GM18870 (cell line): ENCODE measurements around the gene LIPT1.
"Not testable (repeated sequence)": the region's sequence is repeated elsewhere in the genome, so short reads cannot be mapped to it uniquely, and the experiment has no call there.

Experiments
- ATAC-seq: cut with Tn5 transposase; IDR thresholded peaks from one replicate; pipeline ENCODE4 v1.9.1; 2021; ENCODE audit warnings: moderate library complexity; ENCODE audit not compliant: unreplicated experiment

LIPT1 gene

DNA sequence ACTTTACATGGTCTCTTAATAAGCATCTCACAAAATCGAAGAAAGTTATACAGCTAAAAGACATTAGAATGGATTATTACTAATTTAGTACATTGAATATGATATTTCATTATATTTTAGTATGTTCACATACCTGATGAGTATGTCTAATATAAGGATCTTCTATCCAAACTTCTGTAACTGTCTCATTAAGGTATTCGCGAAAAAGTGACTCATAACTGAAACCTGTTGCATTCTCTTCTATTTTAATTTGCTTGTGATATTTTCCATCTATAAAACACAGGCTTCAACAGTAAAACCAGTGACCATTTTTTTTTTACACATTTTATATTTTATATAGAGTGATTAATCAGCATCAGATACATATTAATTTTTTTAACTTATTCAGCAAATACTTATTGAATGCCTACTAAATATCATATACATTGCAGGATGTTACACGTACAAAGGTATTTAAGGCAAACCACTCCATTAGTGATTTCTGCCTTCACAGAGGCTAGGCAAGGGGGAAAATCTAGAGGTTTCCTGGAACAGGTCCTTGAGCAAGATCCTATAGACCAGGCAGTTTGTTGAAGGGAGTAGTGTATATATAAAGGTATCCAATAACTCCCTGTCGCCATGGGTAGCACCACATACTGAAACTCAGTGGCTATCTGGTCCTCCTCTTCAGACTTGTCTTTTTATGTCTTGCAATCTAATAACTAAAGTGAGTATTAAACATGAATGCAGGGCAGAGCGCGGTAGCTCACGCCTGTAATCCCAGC, 16.8 kb downstream of the LIPT1 start:
- no peak for ATAC-seq

DNA sequence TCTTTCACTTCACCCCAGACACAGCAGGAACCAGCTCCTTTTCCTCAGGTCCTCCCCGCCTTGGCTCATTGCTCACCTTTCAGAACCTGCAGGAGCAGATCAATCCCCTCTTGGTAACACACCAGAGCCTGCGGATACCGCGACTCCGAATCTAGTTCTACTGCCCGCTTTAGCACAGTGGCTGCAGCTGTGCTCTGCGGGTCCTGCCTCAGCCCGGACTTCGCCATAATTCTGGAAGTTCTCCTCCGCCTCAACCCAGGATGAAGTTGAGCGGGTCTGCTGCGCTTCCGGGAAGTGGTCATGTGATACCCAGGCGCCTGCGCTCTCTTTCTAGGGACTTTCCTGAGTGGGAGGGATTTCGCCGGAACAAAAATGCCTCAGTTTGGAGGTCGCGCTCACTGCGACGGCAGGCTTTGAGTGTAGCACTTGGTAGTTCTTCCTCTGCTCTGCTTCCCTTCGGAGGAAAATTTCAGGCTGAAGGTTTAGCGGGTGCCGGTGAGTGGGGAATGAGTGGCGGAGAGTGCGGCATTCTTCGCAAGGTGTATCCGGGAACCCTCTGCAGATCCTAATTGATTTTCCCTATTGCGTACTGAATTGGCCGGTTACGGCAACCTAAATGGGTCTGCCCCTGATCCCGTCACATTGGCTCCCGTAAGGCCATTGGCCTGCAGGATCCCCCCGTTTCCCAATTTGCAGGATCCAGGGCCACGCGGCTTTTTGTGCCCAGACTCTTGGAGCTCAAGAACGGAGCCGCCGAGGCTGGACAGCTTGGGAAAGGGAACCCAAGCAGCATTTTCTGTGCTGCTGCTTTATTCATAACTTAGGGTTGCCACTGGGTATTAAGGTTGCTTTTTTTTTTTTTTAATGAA, 26.2 kb downstream of the LIPT1 start, which contains the start of the genes MITD1 and MRPL30:
Gene MITD1, minus strand, starts transcription at position 304 of the 869 bp plus-strand sequence. Its CDS starts 77 bp downstream, at position 227.
Gene MRPL30, plus strand, starts transcription at position 430 of the 869 bp plus-strand sequence. CDS start 5,020 bp downstream, outside the sequence.
- peak; percentile 89 for ATAC-seq

DNA sequence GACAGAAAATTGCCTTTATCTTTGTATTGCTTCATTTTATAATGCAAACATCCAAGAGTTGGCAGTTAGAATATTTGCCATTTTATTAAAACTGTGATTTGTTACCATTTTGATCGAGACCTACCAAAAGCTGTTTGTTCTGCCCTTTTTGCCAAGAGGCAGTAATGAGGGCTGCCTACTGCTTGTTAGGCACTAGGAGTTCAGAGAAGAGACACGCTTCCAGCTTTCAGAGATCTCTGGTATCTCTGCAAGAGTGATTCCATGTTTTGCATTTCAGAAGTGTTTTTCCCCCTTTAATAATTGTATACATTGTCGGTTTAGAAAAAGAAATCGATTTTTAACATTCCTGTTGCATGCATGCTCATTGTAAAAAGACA, 26.8 kb downstream of the LIPT1 start:
- no peak for ATAC-seq

DNA sequence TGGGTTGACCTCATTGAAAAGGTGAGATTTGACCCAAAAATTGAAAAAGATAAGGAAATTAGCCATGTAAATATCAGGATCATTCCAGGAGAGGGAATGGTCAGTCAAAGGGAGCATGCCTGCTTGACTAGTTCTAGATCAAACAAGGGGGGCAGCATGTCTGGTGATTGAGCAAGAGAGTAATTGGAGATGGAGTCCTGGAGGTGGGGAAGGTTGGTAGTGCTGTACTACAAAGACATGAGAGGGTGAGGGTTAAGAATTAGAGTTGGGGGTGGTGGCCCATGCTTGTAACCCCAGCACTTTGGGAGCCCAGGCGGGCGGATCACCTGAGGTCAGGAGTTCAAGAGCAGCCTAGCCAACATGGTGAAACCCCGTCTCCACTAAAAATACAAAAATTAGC, 28.3 kb downstream of the LIPT1 start:
- ATAC-seq: no peak

DNA sequence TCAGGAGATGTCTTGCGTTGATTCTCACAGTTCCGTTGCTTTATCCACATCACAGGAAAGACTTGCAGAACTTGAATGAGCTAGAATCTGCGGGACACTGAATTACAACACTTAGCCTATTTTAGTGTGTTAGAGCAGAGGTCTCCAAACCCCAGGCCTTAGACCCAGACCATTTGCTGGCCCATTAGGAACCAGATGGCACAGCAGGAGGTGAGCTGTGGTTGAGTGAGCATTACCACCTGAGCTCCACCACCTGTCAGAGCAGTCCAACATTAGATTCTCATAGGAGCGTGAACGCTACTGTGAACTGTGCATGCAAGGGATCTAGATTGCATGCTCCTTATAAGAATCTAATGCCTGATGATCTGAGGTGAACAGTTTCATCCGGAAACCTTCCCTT, 30.0 kb downstream of the LIPT1 start:
- ATAC-seq: no peak

DNA sequence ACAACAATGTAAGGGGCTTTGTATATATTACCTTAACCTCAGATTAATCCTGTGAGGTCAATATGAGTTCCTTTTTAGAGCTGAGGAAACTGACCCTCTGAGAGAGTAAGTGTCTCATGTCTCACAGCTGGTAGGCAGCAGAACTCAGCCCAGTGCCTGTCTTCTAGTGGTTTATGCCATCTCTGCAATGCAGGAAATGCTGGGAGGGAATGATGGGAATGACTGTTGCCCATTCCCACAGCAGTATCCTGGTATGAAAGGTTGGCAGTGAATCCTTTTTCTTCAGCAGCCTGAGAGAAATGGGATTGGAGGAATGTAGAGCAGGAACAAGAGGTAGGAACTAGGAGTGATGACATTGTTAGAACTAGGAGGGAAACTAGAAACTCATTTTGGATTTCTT, 32.2 kb downstream of the LIPT1 start:
- no peak for ATAC-seq

DNA sequence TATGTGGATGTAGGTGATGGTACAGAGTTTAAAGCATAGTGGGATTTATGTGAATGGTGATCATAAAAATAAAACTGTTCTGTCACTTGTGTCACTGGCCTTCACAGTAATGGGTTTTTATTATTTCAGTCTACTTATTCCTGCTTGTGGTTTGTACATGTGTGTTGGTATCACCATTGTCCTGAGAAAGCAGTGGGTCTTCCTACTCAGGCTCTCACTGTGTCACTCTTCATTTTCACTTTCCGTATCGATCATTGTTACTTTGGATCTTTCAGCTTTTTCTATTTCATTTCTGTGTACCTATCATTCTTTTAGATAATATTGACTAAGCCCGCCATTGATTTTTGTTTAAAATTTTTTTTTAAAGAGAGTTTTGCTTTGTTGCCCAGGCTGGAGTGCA, 33.6 kb downstream of the LIPT1 start:
- no peak for ATAC-seq

DNA sequence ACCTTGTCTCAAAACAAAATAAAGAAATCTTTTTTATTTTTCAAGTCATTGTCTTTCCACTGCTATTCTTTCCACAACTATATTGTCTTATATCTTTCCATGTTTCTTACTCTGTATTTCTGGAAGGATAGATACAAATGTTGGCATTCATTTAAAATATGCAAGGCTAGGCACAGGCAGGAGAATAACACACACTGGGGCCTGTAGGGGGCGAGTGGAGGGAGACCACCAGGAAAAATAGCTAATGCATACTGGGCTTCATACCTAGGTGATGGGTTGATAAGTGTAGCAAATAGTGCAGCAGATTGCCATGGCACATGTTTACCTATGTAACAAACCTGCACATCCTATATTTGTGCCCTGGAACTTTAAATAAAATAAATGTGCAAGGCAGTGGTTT, 35.8 kb downstream of the LIPT1 start:
- ATAC-seq: no peak

DNA sequence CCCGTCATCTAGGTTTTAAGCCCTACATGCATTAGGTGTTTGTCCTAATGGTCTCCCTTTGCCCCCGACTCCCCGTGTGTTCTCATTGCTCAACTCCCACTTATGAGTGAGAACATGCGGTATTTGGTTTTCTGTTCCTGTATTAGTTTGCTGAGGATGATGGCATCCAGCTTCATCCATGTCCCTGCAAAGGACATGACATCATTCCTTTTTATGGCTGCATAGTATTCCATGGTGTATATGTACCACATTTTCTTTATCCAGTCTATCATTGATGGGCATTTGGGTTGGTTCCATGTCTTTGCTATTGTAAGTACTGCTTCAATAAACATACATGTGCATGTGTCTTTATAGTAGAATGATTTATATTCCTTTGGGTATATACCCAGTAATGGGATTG, 37.6 kb downstream of the LIPT1 start:
- ATAC-seq: not testable (repeated sequence)

DNA sequence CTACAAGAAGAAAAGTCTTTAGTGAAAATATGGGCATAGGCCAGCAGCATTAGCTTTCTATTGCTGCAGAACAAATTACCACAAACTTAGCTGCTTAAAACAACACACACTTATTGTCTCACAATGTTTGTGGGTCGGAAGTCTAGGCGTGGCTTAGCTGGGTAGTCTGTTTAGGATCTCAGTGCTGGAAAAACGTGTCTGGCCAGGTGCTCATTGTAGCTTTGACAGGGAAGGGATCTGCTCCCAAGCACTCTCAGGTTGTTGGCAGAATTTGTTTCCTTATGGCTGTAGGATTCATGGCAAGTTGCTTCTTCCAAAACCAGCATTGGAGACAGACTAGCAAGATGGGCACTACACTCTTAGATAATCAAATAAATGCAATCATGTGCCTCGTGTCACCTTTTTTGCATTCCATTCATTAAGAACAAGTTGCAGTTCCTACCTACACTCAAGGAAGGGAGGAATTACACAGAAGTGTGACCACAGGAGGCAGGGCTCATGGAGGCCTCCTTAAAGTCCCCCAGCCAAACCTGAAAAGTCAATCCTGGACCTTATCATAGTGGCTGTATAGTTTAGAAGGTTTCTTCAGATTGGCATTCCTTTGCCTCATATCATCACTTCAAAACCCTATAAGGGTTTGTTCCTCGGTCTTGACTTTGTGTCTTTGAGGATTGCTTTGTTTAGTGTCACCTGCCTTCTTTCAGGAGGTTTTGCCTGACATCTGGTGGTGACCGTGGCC, 43.5 kb downstream of the LIPT1 start:
- no peak for ATAC-seq

DNA sequence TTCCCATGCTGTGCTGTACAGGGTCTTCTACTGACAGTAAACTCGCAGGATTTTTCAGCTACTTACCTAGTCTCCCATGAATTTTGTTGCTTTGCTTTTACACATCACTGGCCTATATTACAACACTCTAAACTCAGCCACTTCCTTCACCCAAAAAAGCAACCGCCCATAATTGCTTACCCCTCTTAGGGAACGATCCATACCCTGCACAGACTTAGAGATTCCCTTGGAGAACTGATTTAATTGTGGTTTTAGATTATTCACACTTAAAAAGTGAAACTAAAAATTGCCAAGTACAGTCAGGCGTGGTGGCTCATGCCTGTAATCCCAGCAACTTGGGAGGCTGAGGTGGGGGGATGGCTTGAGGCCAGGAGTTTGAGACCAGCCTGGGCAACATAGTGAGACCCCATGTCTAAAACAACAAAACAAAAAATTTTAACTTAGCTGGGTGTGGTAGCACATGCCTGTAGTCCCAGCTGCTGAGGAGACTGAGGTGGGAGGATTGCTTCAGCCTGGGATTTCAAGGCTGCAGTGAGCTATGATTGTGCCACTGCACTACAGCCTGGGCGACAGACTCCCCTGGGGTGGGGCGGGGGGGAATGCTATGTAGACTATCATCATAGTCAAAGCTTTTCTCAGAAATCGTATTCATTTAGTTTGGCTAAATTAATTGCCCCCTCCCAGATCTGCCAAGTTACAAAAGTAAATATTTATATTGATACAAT, 45.5 kb downstream of the LIPT1 start:
- no peak for ATAC-seq

DNA sequence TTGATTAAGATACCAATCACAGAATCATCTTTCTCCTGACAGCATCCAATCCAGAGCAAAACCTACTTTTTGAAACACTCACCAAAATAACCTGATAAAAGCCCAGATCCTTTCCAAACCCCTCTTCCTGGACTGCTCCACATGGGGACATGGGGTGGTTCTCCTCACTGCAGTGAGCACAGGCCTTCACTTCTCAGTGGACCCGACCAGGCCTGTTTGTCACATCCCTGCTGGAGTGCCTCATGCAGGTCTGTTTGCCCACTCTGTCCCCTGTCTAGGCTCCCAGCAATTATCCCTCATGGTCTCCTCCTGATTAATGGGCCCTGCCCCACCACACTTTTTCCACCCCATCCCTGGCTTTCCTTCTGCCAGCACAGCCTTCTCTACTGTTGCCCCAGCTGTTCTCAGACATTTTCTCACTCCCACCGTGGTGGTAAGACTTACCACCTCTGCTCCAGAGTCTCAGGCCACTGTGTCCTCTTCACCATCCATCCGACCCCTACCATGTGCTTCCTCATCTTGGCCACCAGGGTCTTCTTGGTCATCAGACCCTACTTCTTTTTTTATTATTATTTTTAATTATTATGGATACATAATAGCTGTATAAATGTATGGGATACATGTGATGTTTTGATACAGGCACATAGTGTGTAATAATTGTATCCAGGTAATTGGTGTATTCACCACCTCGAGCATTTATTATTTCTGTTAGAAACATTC, 47.4 kb downstream of the LIPT1 start:
- no peak for ATAC-seq

DNA sequence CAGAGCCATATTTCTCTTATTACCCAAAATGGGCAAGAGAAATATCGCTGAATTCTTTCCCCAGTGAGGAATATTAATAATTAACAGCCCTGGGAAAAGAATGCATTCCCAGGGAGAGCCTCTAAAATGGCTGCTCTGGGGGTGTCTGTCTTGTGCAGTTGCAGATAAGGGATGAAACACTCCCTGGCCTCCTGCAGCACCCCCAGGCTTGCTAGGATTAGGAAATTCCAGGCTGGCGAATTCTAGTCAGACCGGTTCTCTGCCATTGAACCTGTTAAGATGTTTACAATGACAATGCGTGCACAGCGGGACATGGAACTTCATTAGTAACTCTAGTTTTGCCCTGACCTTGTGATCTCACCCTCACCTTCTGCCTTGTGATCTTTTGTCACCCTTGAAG, 50.7 kb downstream of the LIPT1 start:
- ATAC-seq: no peak
